GM21723 (cell line): ENCODE results near the gene SENP5.

Experiments
- ATAC-seq: cut with Tn5 transposase; IDR thresholded peaks from one replicate; pipeline ENCODE4 v1.9.1; 2021; ENCODE audit warnings: mild to moderate bottlenecking, moderate library complexity; ENCODE audit not compliant: unreplicated experiment

Gene SENP5

GRCh38 chr3:196886144-196886543 lies 18.4 kb downstream of the SENP5 start:
- no peak for ATAC-seq

DNA sequence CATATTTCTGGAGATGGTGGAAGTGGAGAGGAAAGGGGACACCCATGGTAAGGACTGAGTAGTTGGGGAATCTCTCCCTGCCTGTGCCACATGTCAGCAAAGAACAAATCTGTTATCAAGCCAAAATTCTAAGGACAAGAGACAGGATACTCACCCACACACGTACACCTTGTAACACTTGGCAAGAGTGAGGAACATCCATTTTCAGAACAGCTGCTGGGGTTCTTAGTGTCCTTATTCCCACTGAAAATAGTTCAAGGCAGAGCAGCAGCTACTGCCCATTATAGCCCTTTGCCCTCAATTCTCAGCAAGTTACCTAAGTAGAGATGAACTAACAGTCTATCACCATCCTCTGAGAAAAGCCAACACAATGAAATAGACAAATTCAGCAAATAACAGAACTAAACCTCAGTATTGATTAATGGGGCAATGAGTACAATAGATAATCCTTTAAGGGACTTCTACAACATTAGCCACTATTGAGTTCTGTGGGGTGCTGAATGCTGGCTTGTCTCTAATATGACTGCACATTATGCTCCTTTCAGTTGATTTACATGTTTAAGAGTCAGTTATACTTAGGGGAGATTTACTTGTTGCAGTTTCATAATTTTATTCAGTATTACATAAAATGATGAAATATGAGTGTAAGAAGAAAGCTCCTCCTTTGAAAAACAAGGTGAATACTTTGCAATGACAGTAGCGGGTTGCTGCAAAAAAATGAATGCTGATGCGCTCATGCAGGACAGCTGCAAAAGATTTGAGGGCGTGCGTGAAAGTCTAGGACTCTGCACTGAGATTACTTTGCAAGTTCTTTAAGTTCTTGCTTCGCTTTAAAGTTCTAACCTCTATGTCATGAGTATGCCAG lies 22.4 kb downstream of the SENP5 start:
- no peak for ATAC-seq

GRCh38 chr3:196894557-196895295 lies 27.0 kb downstream of the SENP5 start:
- ATAC-seq, result no peak

GRCh38 chr3:196896229-196896628 lies 28.5 kb downstream of the SENP5 start:
- ATAC-seq, result no peak

- no peak for ATAC-seq
Observed at GRCh38 chr3:196901768-196902167, 34.0 kb downstream of the SENP5 start.

GRCh38 chr3:196902296-196902695 lies 34.6 kb downstream of the SENP5 start:
- ATAC-seq, result no peak

DNA sequence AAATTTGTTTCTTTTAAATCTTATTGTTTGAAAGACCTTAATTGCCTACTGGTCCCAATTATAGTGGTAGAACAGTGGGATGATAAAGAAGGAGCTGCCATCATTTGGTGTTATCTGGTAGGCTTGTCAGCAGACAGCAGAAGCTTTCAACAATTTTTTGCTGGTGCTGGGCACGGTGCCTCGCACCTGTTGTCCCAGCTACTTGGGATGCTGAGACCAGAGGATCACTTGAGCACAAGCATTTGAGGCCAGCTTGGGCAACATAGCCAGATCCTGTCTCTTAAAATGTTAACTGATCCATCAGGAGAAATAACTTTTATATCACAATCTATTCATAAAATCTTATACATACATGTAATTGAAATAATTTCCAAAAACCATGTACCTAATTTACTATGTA lies 36.0 kb downstream of the SENP5 start:
- no peak for ATAC-seq

- no peak for ATAC-seq
Observed at GRCh38 chr3:196914866-196915265, 47.1 kb downstream of the SENP5 start.

GRCh38 chr3:196915375-196915774 lies 47.7 kb downstream of the SENP5 start:
- no peak for ATAC-seq

DNA sequence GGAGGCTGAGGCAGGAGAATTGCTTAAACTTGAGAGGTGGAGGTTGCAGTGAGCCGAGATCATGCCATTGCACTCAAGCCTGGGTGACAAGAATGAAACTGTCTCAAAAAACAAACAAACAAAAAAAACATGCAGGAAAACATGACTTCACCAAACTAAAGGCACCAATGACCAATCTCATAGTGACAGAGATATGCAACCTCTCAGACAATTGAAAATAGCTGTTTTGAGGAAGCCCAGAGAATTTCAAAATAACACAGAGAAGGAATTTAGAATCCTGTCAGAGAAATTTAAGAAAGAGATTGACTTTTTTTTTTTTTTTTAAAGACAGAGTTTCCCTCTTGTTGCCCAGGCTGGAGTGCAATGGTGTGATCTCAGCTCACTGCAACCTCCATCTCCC lies 48.5 kb downstream of the SENP5 start:
- ATAC-seq, result no peak

DNA sequence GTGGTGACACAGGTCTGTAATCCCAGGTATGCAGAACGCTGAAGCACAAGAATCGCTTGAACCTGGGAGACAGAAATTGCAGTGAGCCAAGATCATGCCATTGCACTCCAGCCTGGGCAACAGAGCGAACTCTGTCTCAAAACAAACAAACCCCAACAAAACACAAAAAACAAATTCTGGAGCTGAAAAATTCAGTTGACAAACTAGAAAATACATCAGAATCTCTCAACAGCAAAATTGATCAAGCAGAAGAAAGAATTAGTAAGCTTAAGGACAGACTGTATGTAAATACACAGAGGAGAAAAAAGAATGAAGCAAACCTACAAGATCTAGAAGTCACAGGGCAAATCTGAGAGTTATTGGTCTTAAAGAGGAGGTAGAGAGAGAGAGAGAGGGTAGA lies 49.3 kb downstream of the SENP5 start:
- no peak for ATAC-seq

DNA sequence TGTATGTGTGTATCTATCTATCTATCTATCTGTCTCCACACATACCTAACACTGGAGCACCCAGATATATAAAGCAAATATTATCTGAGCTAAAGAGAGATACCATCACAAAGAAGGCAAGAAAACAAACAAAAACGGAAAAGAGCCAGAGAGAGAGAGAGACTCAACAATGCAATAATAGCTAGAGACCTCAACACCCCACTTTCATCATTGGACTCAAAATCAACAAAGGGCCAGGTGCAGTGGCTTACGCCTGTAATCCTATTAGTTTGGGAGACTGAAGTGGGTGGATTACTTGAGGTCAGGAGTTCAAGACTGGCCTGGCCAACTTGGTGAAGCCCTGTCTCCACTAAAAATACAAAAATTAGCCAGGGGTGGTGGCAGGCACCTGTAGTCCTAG lies 51.2 kb downstream of the SENP5 start:
- ATAC-seq, result no peak

DNA sequence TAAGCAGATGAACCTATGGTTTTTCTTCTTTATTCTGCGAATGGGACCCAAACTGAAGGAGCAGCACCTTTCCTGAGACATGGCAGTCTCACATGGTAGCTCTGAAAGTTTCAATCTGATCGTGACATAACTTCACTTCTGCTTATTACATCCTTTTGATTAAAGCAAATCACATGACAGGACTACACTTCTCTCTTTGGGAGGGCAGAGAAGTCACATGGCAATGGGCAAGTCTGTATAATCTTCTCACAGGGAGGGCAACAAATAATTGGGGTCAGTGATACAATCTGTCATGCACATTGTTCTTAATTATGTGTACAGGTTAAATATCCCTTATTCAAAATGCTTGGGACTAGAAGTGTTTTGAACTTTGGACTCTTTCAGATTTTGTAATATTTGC lies 53.0 kb downstream of the SENP5 start:
- no peak for ATAC-seq

- ATAC-seq, result no peak
Observed at GRCh38 chr3:196927571-196928453, 60.1 kb downstream of the SENP5 start.

DNA sequence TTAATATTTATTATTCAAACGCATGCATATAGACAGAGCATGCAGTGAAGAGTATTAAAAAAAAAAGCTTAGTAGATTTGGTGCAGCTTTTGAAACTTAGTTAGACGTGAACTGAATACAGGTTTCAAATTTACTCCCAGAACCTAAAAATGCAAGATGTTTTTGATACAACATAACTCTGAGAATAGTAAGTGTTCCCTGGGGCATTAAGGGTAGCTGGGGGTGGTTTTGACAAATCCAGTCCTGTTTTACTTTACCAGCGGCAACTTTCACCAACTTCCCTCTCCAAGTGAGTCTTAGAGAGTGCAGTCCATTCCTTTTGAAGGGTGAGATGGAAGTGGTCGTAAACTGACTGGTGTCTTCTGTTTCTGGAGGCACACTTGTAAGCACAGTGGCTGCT lies 63.4 kb downstream of the SENP5 start:
- no peak for ATAC-seq

- ATAC-seq, result no peak
Observed at GRCh38 chr3:196931828-196932587, 64.3 kb downstream of the SENP5 start.

- ATAC-seq, result peak; percentile 46
Observed at GRCh38 chr3:196932600-196932999, 64.9 kb downstream of the SENP5 start.

DNA sequence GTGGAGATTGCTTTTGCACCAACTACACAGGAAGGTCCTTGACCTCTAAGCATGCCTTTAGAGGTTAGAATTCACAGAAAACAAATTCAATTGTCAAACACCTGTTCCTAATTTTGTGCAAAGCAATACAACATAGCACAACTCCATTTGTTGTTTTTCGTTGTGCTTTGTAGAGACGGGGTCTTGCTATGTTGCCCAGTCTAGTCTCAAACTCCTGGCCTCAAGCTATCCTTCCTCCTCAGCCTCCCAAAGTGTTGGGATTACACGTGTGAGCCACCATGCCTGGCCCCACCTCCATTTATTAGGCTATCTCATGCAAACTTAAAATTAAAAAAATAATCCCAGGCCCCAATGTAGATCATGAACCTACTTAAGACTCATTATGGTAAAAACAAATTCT lies 68.6 kb downstream of the SENP5 start:
- ATAC-seq, result no peak

GRCh38 chr3:196938124-196938523 lies 70.4 kb downstream of the SENP5 start:
- no peak for ATAC-seq

DNA sequence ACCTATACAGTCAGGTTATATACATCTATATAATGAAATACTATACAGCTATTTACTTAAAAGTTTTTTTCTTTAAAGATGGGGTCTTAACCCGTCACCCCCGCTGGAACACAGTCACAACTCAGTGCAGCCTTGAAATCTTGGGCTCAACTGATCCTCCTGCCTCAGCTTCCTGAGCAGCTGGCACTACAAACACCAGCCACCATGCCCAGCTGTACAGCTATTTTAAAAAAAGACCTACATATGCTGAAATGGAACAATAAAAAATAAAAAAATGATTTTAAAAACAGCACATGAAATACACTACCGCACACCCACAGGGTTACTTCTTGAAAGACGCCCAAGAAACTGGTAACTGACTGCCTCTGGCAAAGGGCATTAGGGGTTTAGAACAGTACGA lies 70.9 kb downstream of the SENP5 start:
- no peak for ATAC-seq
